ENCODE results near the gene ZDHHC20.

Gene ZDHHC20

DNA sequence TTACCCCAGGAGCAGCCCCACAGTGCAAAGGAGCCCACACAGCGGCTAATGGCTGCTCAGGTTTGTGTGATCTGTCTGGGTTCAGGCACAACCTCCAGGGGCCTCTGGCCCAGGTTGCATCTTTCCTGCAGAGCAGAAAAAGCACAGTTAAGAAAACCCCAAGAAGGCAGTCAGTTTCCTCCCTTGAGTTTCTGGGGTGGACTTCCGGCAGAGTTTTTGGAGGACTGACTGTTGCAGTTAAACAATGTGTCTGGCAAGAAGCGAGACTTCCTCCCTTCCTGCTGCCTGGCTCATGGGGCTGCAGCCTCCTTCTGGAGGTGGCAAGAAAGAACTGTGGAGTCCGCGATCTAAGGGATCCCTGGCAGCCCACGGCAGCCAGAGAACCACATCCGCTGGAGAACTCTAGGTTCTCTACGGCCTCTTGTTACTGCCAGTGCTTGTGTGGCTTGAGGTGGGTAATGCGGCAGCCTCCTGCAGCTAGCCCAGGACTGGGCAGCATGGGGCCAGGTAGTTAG, 114.4 kb downstream of the ZDHHC20 start:
- no peak for DNase-seq (ENCODE audit: low read depth)
- TF ChIP-seq, protein P1, sequence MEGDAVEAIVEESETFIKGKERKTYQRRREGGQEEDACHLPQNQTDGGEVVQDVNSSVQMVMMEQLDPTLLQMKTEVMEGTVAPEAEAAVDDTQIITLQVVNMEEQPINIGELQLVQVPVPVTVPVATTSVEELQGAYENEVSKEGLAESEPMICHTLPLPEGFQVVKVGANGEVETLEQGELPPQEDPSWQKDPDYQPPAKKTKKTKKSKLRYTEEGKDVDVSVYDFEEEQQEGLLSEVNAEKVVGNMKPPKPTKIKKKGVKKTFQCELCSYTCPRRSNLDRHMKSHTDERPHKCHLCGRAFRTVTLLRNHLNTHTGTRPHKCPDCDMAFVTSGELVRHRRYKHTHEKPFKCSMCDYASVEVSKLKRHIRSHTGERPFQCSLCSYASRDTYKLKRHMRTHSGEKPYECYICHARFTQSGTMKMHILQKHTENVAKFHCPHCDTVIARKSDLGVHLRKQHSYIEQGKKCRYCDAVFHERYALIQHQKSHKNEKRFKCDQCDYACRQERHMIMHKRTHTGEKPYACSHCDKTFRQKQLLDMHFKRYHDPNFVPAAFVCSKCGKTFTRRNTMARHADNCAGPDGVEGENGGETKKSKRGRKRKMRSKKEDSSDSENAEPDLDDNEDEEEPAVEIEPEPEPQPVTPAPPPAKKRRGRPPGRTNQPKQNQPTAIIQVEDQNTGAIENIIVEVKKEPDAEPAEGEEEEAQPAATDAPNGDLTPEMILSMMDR (IDR thresholded peaks at IDR 0.05; ENCODE audit: low read depth, low read length, missing control alignments), result no peak
- H3K4me3 ChIP-seq (ENCODE audit: low read depth, low read length), result no peak overlapping the region
- in situ Hi-C loops (cut with HindIII; ENCODE audit: low sequenced_read_pairs), result no loop called here

DNA sequence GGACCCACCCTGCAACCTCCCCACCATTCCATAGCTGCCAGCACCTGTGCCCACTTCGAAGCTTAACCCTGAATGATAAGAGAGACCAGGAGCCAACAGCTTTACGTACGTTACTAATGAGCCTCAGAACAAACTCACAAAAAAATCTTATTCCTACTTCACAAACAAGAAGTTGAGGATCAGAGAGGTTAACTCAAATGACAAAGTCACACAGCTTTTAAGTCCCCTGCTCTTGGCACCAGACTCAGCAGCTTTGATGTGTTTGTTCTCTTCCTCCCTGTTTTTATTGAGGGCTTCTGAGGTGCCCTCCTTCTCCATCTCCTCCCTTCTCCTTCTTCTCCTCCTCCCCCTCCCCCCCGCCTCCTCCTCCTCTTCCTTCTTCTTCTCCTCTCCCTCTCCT, 115.4 kb downstream of the ZDHHC20 start:
- in situ Hi-C loops (cut with HindIII; ENCODE audit: low sequenced_read_pairs), result no loop called here
- no peak for DNase-seq (ENCODE audit: low read depth)
- TF ChIP-seq, protein P1 (IDR thresholded peaks at IDR 0.05; ENCODE audit: low read depth, low read length, missing control alignments), result no peak
- H3K4me3 ChIP-seq (ENCODE audit: low read depth, low read length), result no peak overlapping the region

DNA sequence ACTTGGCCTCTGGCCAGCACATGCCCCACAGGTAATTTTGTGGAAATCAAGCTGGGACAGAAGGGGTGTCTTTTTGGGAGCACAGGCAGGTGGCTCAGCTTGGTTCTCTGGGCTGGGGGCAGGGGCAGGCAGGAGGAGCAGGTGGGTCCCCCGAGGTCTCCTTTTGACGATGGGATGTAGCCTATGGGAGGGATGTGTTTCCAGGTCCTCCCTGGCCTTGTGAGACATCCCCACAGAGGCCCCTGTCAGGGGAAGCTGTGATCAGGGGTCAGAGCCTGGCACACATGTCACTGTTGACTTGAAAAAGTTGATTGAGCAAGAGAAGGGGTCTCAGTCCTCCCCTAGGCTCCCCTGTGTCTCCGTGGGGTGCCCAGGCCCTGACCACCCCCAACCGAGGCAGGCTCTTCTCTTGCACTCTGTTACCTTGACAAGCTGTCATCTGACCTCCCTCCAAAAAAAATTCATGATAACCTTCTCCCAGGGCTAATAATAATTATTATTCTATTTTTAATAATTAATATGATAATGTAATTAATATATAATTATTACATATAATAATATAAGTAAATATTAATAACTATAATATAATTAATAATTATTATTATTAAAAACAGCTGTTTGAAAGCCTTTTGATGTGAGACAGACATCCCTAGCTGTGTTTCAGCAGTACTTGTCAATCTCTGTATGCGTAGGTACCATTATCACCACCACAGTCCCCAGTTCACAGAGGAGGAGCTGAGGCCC, 116.2 kb downstream of the ZDHHC20 start:
- TF ChIP-seq, protein P1 (IDR thresholded peaks at IDR 0.05; ENCODE audit: low read depth, low read length, missing control alignments), result no peak
- no peak for DNase-seq (ENCODE audit: low read depth)
- in situ Hi-C loops (cut with HindIII; ENCODE audit: low sequenced_read_pairs), result no loop called here
- no peak overlapping the region for H3K4me3 ChIP-seq (ENCODE audit: low read depth, low read length)

DNA sequence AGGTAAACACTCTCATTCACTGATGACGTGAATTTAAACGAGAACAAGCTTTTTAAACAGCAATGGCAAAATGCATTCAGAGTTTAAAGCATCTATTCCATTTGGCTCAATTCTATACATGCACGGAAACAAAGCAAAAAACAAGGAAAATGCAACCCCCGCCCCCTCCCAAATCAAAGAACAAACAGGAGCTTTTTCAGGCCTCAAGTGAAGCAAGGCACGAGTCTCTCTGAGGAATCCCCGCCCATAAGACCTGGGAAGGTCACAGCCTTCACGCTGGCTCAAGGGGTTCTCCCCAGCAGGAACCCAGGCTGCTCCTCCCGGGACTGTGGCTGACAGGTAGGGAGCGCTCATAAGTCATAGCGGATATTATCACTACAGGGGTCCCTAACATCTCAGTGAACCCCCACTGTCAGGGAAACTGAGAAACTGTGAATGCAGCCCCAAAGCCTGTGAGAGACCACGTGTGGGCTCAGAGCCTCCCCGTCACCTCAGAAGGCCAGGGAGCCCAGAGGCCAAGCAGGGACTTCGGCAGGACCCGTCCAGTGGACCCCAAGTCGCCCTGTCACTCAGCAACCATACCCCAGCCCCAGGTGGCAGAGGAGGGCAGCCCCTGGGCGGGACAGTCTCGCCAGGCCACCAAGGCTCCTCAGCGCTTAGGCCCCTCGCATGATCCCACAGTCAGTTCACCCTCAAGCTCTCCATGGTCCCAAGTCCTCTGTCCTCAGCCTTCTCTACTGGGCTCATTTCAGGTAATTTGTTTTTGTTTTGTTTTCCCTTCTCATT, 117.3 kb downstream of the ZDHHC20 start:
- TF ChIP-seq, protein P1 (IDR thresholded peaks at IDR 0.05; ENCODE audit: low read depth, low read length, missing control alignments), result no peak
- no peak for DNase-seq (ENCODE audit: low read depth)
- in situ Hi-C loops (cut with HindIII; ENCODE audit: low sequenced_read_pairs), result no loop called here
- H3K4me3 ChIP-seq (ENCODE audit: low read depth, low read length), result no peak overlapping the region

DNA sequence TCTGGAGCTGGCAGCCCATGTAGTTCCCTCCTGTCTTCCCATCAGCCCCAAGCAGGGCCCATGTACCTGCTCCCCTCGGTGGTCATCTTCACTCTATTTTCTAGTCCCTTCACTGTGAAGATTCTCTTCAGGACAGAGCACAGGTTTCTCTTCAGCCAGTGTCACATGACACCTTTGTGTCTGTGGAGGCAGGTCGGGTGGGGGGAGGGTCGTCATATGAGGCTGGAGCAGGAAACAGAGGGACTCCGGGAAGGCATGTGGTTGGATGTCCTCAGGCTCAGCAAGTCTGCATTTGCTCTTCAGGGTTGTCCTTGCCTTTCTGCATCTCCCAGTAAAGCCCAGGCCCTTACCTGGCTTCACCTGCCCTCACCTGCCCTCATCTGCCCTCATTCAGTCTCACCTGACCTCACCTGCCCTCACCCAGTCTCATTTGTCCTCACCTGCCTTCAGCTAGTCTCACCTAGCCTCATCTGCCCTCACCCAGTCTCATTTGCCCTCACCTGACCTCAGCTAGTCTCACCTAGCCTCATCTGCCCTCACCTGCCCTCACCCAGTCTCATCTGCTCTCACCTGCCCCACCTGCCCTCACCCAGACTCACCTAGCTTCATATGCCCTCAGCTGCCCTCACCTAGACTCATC, 120.3 kb downstream of the ZDHHC20 start:
- in situ Hi-C loops (cut with HindIII; ENCODE audit: low sequenced_read_pairs), result no loop called here
- no peak for DNase-seq (ENCODE audit: low read depth)
- H3K4me3 ChIP-seq (ENCODE audit: low read depth, low read length), result no peak overlapping the region
- TF ChIP-seq, protein P1 (IDR thresholded peaks at IDR 0.05; ENCODE audit: low read depth, low read length, missing control alignments), result no peak

DNA sequence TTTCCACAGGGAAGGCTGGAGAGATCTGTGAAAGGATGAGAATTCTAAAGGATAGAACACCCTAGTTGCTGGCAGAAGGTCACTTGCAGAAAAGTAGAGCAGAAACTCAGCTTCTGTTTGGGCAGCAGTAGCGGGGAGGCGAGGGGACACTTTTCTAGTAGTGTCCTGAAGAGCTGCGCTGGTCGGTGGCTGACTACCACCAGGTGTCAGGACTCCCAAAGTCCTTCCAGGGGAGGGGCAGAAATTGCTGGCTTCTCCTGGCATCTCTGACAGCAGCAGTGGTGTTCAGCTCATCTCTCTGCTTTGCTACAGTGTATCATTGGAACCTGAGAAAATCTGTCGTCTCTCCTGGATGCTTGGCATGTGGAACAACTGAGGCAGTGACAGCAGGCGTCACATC, 120.9 kb downstream of the ZDHHC20 start:
- TF ChIP-seq, protein P1 (IDR thresholded peaks at IDR 0.05; ENCODE audit: low read depth, low read length, missing control alignments), result peak; percentile 4
- in situ Hi-C loops (cut with HindIII; ENCODE audit: low sequenced_read_pairs), result no loop called here
- H3K4me3 ChIP-seq (ENCODE audit: low read depth, low read length), result no peak overlapping the region
- DNase-seq (ENCODE audit: low read depth), result no peak
